Lower leg skin (tissue), 3 donors: ENCODE measurements around the gene IL6R.
A peak's percentile ranks its signal among the peaks of the same experiment; 100 is the strongest.

Experiments
- POLR2A ChIP-seq, 2 donors: fragments of 450-650 bp; IDR thresholded peaks; one replicate each; pipeline ENCODE4 v1.6.1; 2016 to 2017; ENCODE audit warnings: antibody characterized with exemption in 2 of 2, mild to moderate bottlenecking in 1 of 2, moderate library complexity in 1 of 2
- TF ChIP-seq, protein P1 (sequence below), 3 donors: fragments of 450-650 bp; IDR thresholded peaks; one replicate each; pipeline ENCODE4 v1.5.1; 2016; ENCODE audit warnings: antibody characterized with exemption in 3 of 3, mild to moderate bottlenecking in 3 of 3, moderate library complexity in 2 of 3

GRCh38 chr1:154479764-154480421 is 74.8 kb downstream of the IL6R start:
- TF ChIP-seq POLR2A (IDR thresholded peaks at IDR 0.05) = no peak
- TF ChIP-seq, protein P1, sequence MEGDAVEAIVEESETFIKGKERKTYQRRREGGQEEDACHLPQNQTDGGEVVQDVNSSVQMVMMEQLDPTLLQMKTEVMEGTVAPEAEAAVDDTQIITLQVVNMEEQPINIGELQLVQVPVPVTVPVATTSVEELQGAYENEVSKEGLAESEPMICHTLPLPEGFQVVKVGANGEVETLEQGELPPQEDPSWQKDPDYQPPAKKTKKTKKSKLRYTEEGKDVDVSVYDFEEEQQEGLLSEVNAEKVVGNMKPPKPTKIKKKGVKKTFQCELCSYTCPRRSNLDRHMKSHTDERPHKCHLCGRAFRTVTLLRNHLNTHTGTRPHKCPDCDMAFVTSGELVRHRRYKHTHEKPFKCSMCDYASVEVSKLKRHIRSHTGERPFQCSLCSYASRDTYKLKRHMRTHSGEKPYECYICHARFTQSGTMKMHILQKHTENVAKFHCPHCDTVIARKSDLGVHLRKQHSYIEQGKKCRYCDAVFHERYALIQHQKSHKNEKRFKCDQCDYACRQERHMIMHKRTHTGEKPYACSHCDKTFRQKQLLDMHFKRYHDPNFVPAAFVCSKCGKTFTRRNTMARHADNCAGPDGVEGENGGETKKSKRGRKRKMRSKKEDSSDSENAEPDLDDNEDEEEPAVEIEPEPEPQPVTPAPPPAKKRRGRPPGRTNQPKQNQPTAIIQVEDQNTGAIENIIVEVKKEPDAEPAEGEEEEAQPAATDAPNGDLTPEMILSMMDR (IDR thresholded peaks at IDR 0.05) = peak in 1 of 3 donors; percentile 97
